CD14-positive monocyte (primary cell): Measurements from ENCODE around the gene DMXL2. TPM values are rescaled to one million over a fixed set of nuclear protein-coding genes. Genes with fewer than 3 reads are reported as not detected.

Experiments
- DNase-seq, 3 donors: peaks; one replicate each; pipeline ENCODE4 v3.0.0-alpha.2; 2011 to 2022
- H2AFZ ChIP-seq: 2 replicates; pipeline ENCODE4 v1.6.0; 2012; ENCODE audit warnings: mild to moderate bottlenecking, low read depth, low read length, inconsistent platforms; ENCODE audit not compliant: insufficient read depth, poor library complexity, severe bottlenecking
- H3K27ac ChIP-seq, 2 donors: 1 replicate in 1 of 2; 2 replicates in 1 of 2; pipeline ENCODE4 v1.5.1; 2012 to 2013; ENCODE audit warnings: low read length in 2 of 2, control low read depth in 1 of 2, inconsistent platforms in 1 of 2, low read depth in 1 of 2, mild to moderate bottlenecking in 1 of 2
- H3K27me3 ChIP-seq, 2 donors: one replicate each; pipeline versions ENCODE4 v1.6.0 to v1.6.1; 2011 to 2013; ENCODE audit warnings: low read length in 2 of 2; ENCODE audit not compliant: control insufficient read depth in 2 of 2, insufficient read depth in 2 of 2
- H3K36me3 ChIP-seq, 2 donors: replicated peaks in 1 of 2; 1 replicate in 1 of 2; 2 replicates in 1 of 2; pipeline versions ENCODE4 v1.5.1 to v1.6.1; 2012 to 2013; ENCODE audit warnings: low read length in 2 of 2, control low read depth in 1 of 2, inconsistent platforms in 1 of 2, mild to moderate bottlenecking in 1 of 2; ENCODE audit not compliant: insufficient read depth in 2 of 2, control insufficient read depth in 1 of 2
- H3K4me1 ChIP-seq, 2 donors: 1 replicate in 1 of 2; 2 replicates in 1 of 2; pipeline versions ENCODE4 v1.5.1 to v1.6.1; 2012 to 2013; ENCODE audit warnings: low read length in 2 of 2, control low read depth in 1 of 2, inconsistent platforms in 1 of 2, mild to moderate bottlenecking in 1 of 2, moderate library complexity in 1 of 2; ENCODE audit not compliant: insufficient read depth in 2 of 2, control insufficient read depth in 1 of 2
- H3K4me2 ChIP-seq: replicated peaks from 2 replicates; pipeline ENCODE3; 2012; ENCODE audit warnings: low read length, moderate library complexity, mild to moderate bottlenecking; ENCODE audit not compliant: poor library complexity, severe bottlenecking; ENCODE audit errors: extremely low read depth
- H3K4me3 ChIP-seq, 3 experiments: fragments of 200-600 bp in 1 of 3; sonication (generic) in 1 of 3; replicated peaks in 1 of 3; 1 replicate in 2 of 3; 2 replicates in 1 of 3; pipeline ENCODE4 v1.5.1; 2011 to 2013; ENCODE audit warnings: low read length in 3 of 3, mild to moderate bottlenecking in 3 of 3, control low read depth in 2 of 3, low read depth in 2 of 3, inconsistent platforms in 1 of 3, moderate library complexity in 1 of 3
- H3K79me2 ChIP-seq: 2 replicates; pipeline ENCODE4 v1.6.0; 2012; ENCODE audit warnings: mild to moderate bottlenecking, control low read depth, inconsistent platforms, low read length, moderate library complexity; ENCODE audit not compliant: insufficient read depth
- H3K9ac ChIP-seq: 2 replicates; pipeline ENCODE4 v1.6.0; 2017; ENCODE audit warnings: low read length, mild to moderate bottlenecking; ENCODE audit not compliant: insufficient read depth, poor library complexity, severe bottlenecking
- H3K9me3 ChIP-seq, 2 donors: replicated peaks in 1 of 2; 1 replicate in 1 of 2; 2 replicates in 1 of 2; pipeline versions ENCODE4 v1.5.1 to v1.6.1; 2012 to 2013; ENCODE audit warnings: low read length in 2 of 2, control low read depth in 1 of 2; ENCODE audit not compliant: control insufficient read depth in 1 of 2, insufficient read depth in 1 of 2
- H4K20me1 ChIP-seq: 2 replicates; pipeline ENCODE4 v1.6.0; 2012; ENCODE audit warnings: mild to moderate bottlenecking, low read length, control low read depth, moderate library complexity; ENCODE audit not compliant: insufficient read depth
- H3K27ac Mint-ChIP-seq, 7 donors: one replicate each; pipeline ENCODE4 v1.8.0; 2020; ENCODE audit warnings: mild to moderate bottlenecking in 7 of 7, mixed read lengths in 7 of 7, moderate library complexity in 6 of 7, inconsistent platforms in 2 of 7
- H3K27me3 Mint-ChIP-seq, 3 donors: one replicate each; pipeline ENCODE4 v1.8.0; 2021 to 2022; ENCODE audit warnings: low read depth in 3 of 3, mild to moderate bottlenecking in 3 of 3, mixed read lengths in 3 of 3, moderate library complexity in 3 of 3, inconsistent platforms in 1 of 3
- H3K36me3 Mint-ChIP-seq, 2 donors: one replicate each; pipeline ENCODE4 v1.8.0; 2020; ENCODE audit warnings: mixed read lengths in 2 of 2, inconsistent platforms in 1 of 2, mild to moderate bottlenecking in 1 of 2
- H3K4me1 Mint-ChIP-seq: one replicate; pipeline ENCODE4 v1.8.0; 2020; ENCODE audit warnings: mild to moderate bottlenecking, mixed read lengths
- H3K4me3 Mint-ChIP-seq, 2 donors: one replicate each; pipeline ENCODE4 v1.8.0; 2020; ENCODE audit warnings: mild to moderate bottlenecking in 2 of 2, mixed read lengths in 2 of 2, moderate library complexity in 1 of 2
- H3K9me3 Mint-ChIP-seq, 7 donors: one replicate each; pipeline ENCODE4 v1.8.0; 2020 to 2022; ENCODE audit warnings: mixed read lengths in 7 of 7, mild to moderate bottlenecking in 6 of 7, moderate library complexity in 6 of 7, inconsistent platforms in 2 of 7
- CTCF ChIP-seq: fragments of 200-600 bp; IDR thresholded peaks from one replicate; pipeline ENCODE4 v1.8.0; 2022; ENCODE audit warnings: antibody characterized with exemption, mild to moderate bottlenecking
- WGBS: methylation state at CpG from one replicate; pipeline ENCODE4 v1.1.5; 2013; ENCODE audit warnings: missing lambda C conversion rate; ENCODE audit not compliant: insufficient coverage; 5-methylcytosine and 5-hydroxymethylcytosine counted together
- intact Hi-C, 2 donors: fragments of 100-400 bp; cut with micrococcal nuclease; formaldehyde crosslinking; loops; one replicate each; pipeline versions ENCODE4 v1.15.0 to v1.15.1; 2023
- polyA plus RNA-seq, 3 donors: library from polyadenylated mRNA; depleted of rRNA in 1 of 3; unstranded in 2 of 3; stranded (reverse) in 1 of 3; fragments of 300-500 nt in 2 of 3; fragments of >200 nt in 1 of 3; fragmentation: Illumina TruSeq in 2 of 3; gene quantifications; 1 replicate in 2 of 3; 2 replicates in 1 of 3; pipeline ENCODE4 v1.2.3, GENCODE V29; 2012 to 2021

The DMXL2 gene
- polyA plus RNA-seq, 3 donors = 29.1 to 449 (median 45.5) TPM

GRCh38 chr15:51588966-51589365 lies 33.6 kb downstream of the DMXL2 start:
- Histone ChIP-seq H3K4me3 (peak overlapping the region in 1 of 3 experiments; percentile 41), H2AFZ (no peak overlapping the region), H3K36me3 (no peaks in the 10 kb centered on the region), H3K79me2 (peaks cover 76% of the 10 kb centered on the region), H3K9me3 (peaks cover 0 to 10% of the 10 kb centered on the region in 2 donors), H3K4me1 (peaks cover 39 to 56% of the 10 kb centered on the region in 2 donors), H3K27me3 (no peaks in the 10 kb centered on the region), H3K27ac (peak overlapping the region in 1 of 2 donors; percentile 84), H3K4me2 (peak overlapping the region; percentile 54), H3K9ac (no peak overlapping the region), H4K20me1 (peaks cover 9% of the 10 kb centered on the region)
- H3K27me3 Mint-ChIP-seq = peaks cover 0 to 2% (median 0%) of the 10 kb centered on the region in 3 donors
- peak overlapping the region; percentile 81 to 99 (median 92) for H3K27ac Mint-ChIP-seq
- no peak for TF ChIP-seq CTCF
- WGBS = no CpG with 5 or more reads among the region's 3 CpGs
- H3K4me3 Mint-ChIP-seq = peak overlapping the region in 1 of 2 donors; percentile 49
- intact Hi-C loops = loop anchor here in 1 of 2 donors (5.0 kb wide), 1 partner anchor 33 kb away; the partner anchor contains the start of gene DMXL2
- H3K36me3 Mint-ChIP-seq = peaks cover 9 to 44% of the 10 kb centered on the region in 2 donors
- peaks cover 58% of the 10 kb centered on the region for H3K4me1 Mint-ChIP-seq
- peak; percentile 46 to 65 (median 57) for DNase-seq
- H3K9me3 Mint-ChIP-seq = peaks cover 3 to 12% (median 7%) of the 10 kb centered on the region in 7 donors

- peaks cover 0 to 6% (median 4%) of the 10 kb centered on the region in 7 donors for H3K9me3 Mint-ChIP-seq
- Histone ChIP-seq H3K9me3 (peaks cover 0 to 3% of the 10 kb centered on the region in 2 donors), H2AFZ (no peak overlapping the region)
Measured at GRCh38 chr15:51585986-51586385, 36.6 kb downstream of the DMXL2 start.

More at GRCh38 chr15:51585986-51586385, 36.6 kb downstream of the DMXL2 start:
- Histone ChIP-seq H3K36me3 (no peaks in the 10 kb centered on the region), H3K79me2 (peaks cover 71% of the 10 kb centered on the region), H4K20me1 (peaks cover 9% of the 10 kb centered on the region), H3K4me2 (peak overlapping the region; percentile 58), H3K4me3 (peak overlapping the region in 1 of 3 experiments; percentile 48), H3K4me1 (peaks cover 48 to 69% of the 10 kb centered on the region in 2 donors), H3K27me3 (no peaks in the 10 kb centered on the region), H3K27ac (peak overlapping the region; percentile 63 to 93), H3K9ac (peak overlapping the region; percentile 56)
- DNase-seq = peak; percentile 87 to 98 (median 95)
- Mint-ChIP-seq H3K36me3 (peaks cover 12 to 25% of the 10 kb centered on the region in 2 donors), H3K27ac (peak overlapping the region; percentile 97 to 99 (median 99)), H3K4me3 (peak overlapping the region; percentile 42 to 82), H3K27me3 (peaks cover 0 to 2% (median 0%) of the 10 kb centered on the region in 3 donors), H3K4me1 (peaks cover 54% of the 10 kb centered on the region)
- no peak for TF ChIP-seq CTCF
- no CpG with 5 or more reads among the region's 5 CpGs for WGBS
- intact Hi-C loops = loop anchor here (2.0 to 5.0 kb wide), 2 partner anchors 36 to 37 kb away; partner anchors contain the start of gene DMXL2 (in 2 of the 2)
